WTC11 (cell line): ENCODE data around the gene RARRES2. TPM values are rescaled to one million over a fixed set of nuclear protein-coding genes. Genes with fewer than 3 reads are reported as not detected.

Experiments
- ATAC-seq: fragments of 200-7000 bp; cut with Tn5 transposase; 2 replicates; pipeline ENCODE4 v1.10.0; 2021; ENCODE audit warnings: mild to moderate bottlenecking, moderate library complexity
- CTCF ChIA-PET: fragments of 300-600 bp; sonication (Branson Sonifier 250); formaldehyde crosslinking; loops from one replicate; lab custom pipeline; 2021; ENCODE audit warnings: antibody characterized with exemption; lab: Charles Lee
- POLR2A ChIA-PET: fragments of 350-600 bp; sonication (Branson Sonifier 250); formaldehyde crosslinking; loops from one replicate; lab custom pipeline; 2021; ENCODE audit warnings: antibody characterized with exemption; lab: Charles Lee
- DNase-seq: peaks from one replicate; pipeline ENCODE4 v3.0.0; 2021; ENCODE audit warnings: low spot score
- H3K27ac Mint-ChIP-seq: 2 replicates; pipeline ENCODE4 v1.8.0; 2021; ENCODE audit warnings: mixed read lengths
- H3K27me3 Mint-ChIP-seq: 2 replicates; pipeline ENCODE4 v1.8.0; 2021; ENCODE audit warnings: low read depth, mild to moderate bottlenecking, moderate library complexity, mixed read lengths
- H3K36me3 Mint-ChIP-seq: 2 replicates; pipeline ENCODE4 v1.8.0; 2021; ENCODE audit warnings: mixed read lengths
- H3K4me1 Mint-ChIP-seq: 2 replicates; pipeline ENCODE4 v1.8.0; 2022; ENCODE audit warnings: mixed read lengths
- H3K4me3 Mint-ChIP-seq: 2 replicates; pipeline ENCODE4 v1.8.0; 2021; ENCODE audit warnings: mild to moderate bottlenecking, moderate library complexity, mixed read lengths
- H3K9me3 Mint-ChIP-seq: 2 replicates; pipeline ENCODE4 v1.8.0; 2021; ENCODE audit warnings: mixed read lengths
- ATF3 ChIP-seq: sonication (generic); formaldehyde crosslinking; conservative IDR thresholded peaks from 2 replicates; pipeline ENCODE4 v1.8.1; 2022; ENCODE audit warnings: mild to moderate bottlenecking, missing genetic modification reagents
- CREB1 ChIP-seq: sonication (generic); formaldehyde crosslinking; IDR thresholded peaks from 2 replicates; pipeline ENCODE4 v1.8.0; 2023; ENCODE audit warnings: mild to moderate bottlenecking, missing genetic modification reagents
- ETV6 ChIP-seq: sonication (generic); formaldehyde crosslinking; IDR thresholded peaks from 2 replicates; pipeline ENCODE4 v1.8.1; 2022; ENCODE audit warnings: mild to moderate bottlenecking, missing genetic modification reagents
- FOXK1 ChIP-seq: sonication (generic); formaldehyde crosslinking; IDR thresholded peaks from 2 replicates; pipeline ENCODE4 v1.8.0; 2022; ENCODE audit warnings: mild to moderate bottlenecking, moderate library complexity, missing genetic modification reagents
- FOXP1 ChIP-seq: sonication (generic); formaldehyde crosslinking; IDR thresholded peaks from 2 replicates; pipeline ENCODE4 v1.8.0; 2022; ENCODE audit warnings: missing genetic modification reagents, mild to moderate bottlenecking, moderate library complexity, borderline replicate concordance
- GTF2I ChIP-seq: fragments of 250-450 bp; sonication (Bioruptor Pico); conservative IDR thresholded peaks from 2 replicates; pipeline ENCODE4 v1.4.0; 2021; ENCODE audit warnings: mild to moderate bottlenecking
- HMGXB4 ChIP-seq: sonication (generic); formaldehyde crosslinking; IDR thresholded peaks from 2 replicates; pipeline ENCODE4 v1.8.1; 2023; ENCODE audit warnings: mild to moderate bottlenecking, moderate library complexity, missing genetic modification reagents
- IRF1 ChIP-seq: sonication (generic); formaldehyde crosslinking; IDR thresholded peaks from 2 replicates; pipeline ENCODE4 v1.8.0; 2023; ENCODE audit warnings: missing genetic modification reagents
- JAZF1 ChIP-seq: fragments of 250-450 bp; sonication (Bioruptor Pico); IDR thresholded peaks from 2 replicates; pipeline ENCODE4 v1.9.0; 2021; ENCODE audit warnings: moderate library complexity, mild to moderate bottlenecking, inconsistent platforms
- PRDM15 ChIP-seq: sonication (generic); formaldehyde crosslinking; IDR thresholded peaks from 2 replicates; pipeline ENCODE4 v1.8.0; 2022; ENCODE audit warnings: missing genetic modification reagents
- PREB ChIP-seq: sonication (generic); formaldehyde crosslinking; IDR thresholded peaks from 2 replicates; pipeline ENCODE4 v1.8.1; 2022; ENCODE audit warnings: mild to moderate bottlenecking, missing genetic modification reagents, moderate library complexity, borderline replicate concordance
- PRRX2 ChIP-seq: fragments of 250-450 bp; sonication (Bioruptor Pico); IDR thresholded peaks from 2 replicates; pipeline ENCODE4 v1.8.0; 2021; ENCODE audit warnings: mild to moderate bottlenecking
- SOX15 ChIP-seq: fragments of 250-450 bp; sonication (Bioruptor Pico); IDR thresholded peaks from 2 replicates; pipeline ENCODE4 v1.9.0; 2021; ENCODE audit warnings: mild to moderate bottlenecking
- TCF7 ChIP-seq: sonication (generic); formaldehyde crosslinking; IDR thresholded peaks from 2 replicates; pipeline ENCODE4 v1.8.0; 2022; ENCODE audit warnings: mild to moderate bottlenecking, low read depth, missing genetic modification reagents, moderate library complexity
- ZMAT4 ChIP-seq: fragments of 250-450 bp; sonication (Bioruptor Pico); IDR thresholded peaks from 2 replicates; pipeline ENCODE4 v1.9.0; 2021; ENCODE audit warnings: mild to moderate bottlenecking
- ZNF121 ChIP-seq: sonication (generic); formaldehyde crosslinking; IDR thresholded peaks from 2 replicates; pipeline ENCODE4 v1.8.0; 2023; ENCODE audit warnings: missing genetic modification reagents
- ZNF512 ChIP-seq: sonication (generic); formaldehyde crosslinking; IDR thresholded peaks from 2 replicates; pipeline ENCODE4 v1.8.1; 2022; ENCODE audit warnings: missing genetic modification reagents, borderline replicate concordance
- ZNF532 ChIP-seq: fragments of 250-450 bp; sonication (Bioruptor Pico); IDR thresholded peaks from 2 replicates; pipeline ENCODE4 v1.9.0; 2021; ENCODE audit warnings: mild to moderate bottlenecking, borderline replicate concordance
- total RNA-seq: library from RNA; stranded (reverse); gene quantifications from 3 replicates; pipeline ENCODE4 v1.2.3, GENCODE V29; 2021

Gene RARRES2
- total RNA-seq, 1 experiment from 2014 or later: 230 TPM

GRCh38 chr7:150344299-150344698, 2.9 kb upstream of the RARRES2 start (continued):
- no peak for TF ChIP-seq PRRX2
- TF ChIP-seq IRF1 (CRISPR knock-in tag): no peak
- no peak for TF ChIP-seq FOXP1 (CRISPR knock-in tag)

GRCh38 chr7:150343225-150343624, 1.8 kb upstream of the RARRES2 start:
- peaks cover 24% of the 10 kb centered on the region for H3K36me3 Mint-ChIP-seq
- no peak for TF ChIP-seq PRDM15 (CRISPR knock-in tag)
- TF ChIP-seq HMGXB4: no peak
- TF ChIP-seq PREB (CRISPR knock-in tag): no peak
- TF ChIP-seq FOXK1 (CRISPR knock-in tag): no peak
- TF ChIP-seq ZNF532 (CRISPR knock-in tag): no peak
- no peak for TF ChIP-seq GTF2I (CRISPR knock-in tag)
- TF ChIP-seq SOX15 (CRISPR knock-in tag): no peak
- TF ChIP-seq JAZF1 (CRISPR knock-in tag): no peak
- TF ChIP-seq ATF3 (CRISPR knock-in tag): no peak
- no peak for TF ChIP-seq ZNF121 (CRISPR knock-in tag)
- TF ChIP-seq CREB1 (CRISPR knock-in tag): no peak
- no peak for TF ChIP-seq ZNF512
- no peak for TF ChIP-seq PRRX2
- no peak for TF ChIP-seq TCF7 (CRISPR knock-in tag)
- TF ChIP-seq ZMAT4 (CRISPR knock-in tag): no peak
- TF ChIP-seq ETV6: no peak
- TF ChIP-seq, all 79 proteins: peak for 0
- ATAC-seq (no peak), DNase-seq (no peak)
- H3K4me1 Mint-ChIP-seq: peaks cover 34% of the 10 kb centered on the region
- peaks cover 34% of the 10 kb centered on the region for H3K27me3 Mint-ChIP-seq
- no peak overlapping the region for H3K27ac Mint-ChIP-seq
- H3K4me3 Mint-ChIP-seq: no peak overlapping the region
- peaks cover 19% of the 10 kb centered on the region for H3K9me3 Mint-ChIP-seq
- POLR2A ChIA-PET: no interaction called here
- CTCF ChIA-PET: interaction anchor here (1.1 to 1.4 kb wide), 2 partner anchors 15 to 75 kb away, joined by 3 to 4 read pairs; no protein-coding TSS in a partner anchor
